EL (cell line): Measurements from ENCODE around the gene RARB.

Experiments used
- DNase-seq: peaks from one replicate; pipeline ENCODE4 v3.0.0-alpha.2; 2016

Gene RARB

DNA sequence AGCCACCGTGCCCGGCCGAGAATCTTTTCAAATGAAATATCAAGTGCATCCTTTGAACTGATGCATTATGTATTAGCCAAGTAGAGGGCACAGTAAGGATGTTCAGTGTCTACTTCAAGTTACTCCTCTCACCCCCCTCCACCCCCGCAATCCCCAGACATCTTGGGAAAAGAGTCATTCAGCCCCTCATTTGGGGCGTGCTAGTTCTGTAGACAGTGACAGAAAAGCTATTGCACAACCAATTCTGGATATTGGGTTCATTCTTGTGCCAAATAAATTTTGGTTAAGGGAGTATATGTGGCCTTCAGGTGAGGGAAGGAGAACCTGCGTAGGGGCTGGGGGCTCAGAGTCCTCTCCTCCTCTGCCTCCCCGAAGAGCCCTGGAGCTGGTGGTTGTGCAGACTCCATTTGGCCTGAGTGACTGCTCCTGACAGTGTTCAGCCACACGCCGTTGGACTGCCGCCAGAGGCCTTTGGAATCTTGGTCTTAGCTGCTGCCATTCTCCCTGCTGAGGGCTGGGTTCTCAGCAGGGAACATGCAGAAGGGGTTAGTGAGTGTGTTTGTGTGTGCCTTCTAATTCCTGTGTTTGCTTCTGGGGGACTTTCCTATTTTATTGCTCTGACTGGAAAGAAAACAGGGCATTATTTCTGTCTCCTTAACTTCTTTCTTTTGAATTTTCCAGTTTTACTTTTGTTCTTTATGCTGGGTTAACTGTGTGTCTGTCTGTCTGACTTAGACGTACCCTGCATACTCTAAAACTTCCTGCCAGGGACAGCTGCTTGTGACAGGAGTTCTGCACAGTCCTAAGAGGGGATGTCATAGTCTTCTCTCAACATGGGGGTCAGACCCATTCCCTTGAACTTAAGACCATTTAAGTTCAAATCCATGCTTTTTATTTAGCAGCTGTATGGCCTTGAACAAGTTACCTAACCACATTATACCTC, 21.0 kb downstream of the RARB start:
- DNase-seq, result peak; percentile 61

DNA sequence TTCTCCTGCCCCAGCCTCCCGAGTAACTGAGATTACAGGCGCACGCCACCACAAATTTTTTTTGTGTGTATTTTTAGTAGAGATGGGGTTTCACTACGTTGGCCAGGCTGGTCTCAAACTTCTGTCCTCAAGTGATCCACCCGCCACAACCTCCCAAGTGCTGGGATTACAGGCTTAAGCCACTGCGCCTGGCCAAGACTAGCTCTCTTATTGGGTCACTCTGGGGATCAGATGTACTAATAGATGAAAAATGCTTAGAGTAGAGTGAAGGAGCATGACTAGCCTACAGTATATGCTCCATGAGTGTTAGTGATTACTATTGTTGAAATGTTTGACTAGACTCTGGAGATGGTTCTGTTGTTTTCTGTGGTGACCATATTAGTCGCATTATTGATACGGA, 21.8 kb downstream of the RARB start:
- no peak for DNase-seq

DNA sequence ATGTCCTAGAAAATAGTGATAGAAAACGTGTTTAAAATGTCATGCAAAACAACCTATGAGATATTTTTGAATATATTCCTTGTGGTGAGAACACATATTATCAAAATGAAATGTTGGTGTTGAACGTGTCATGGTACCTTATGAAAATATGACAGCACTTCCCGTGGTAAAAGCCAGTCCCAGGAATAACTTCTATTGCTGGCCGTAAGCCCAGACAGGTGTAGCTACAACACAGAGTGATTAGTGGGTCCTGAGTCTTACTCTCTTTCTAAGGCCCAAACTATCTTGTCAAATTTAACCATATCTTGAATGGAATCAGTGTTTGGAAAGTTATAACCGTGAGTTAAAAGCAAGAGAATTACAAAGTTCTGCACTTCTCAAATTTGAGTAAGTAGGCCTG, 24.1 kb downstream of the RARB start:
- no peak for DNase-seq

GRCh38 chr3:25452740-25453139, 24.7 kb downstream of the RARB start:
- DNase-seq, result no peak

- no peak for DNase-seq
Measured at GRCh38 chr3:25453619-25454004, 25.5 kb downstream of the RARB start.

GRCh38 chr3:25454005-25454927, 26.2 kb downstream of the RARB start:
- DNase-seq, result peak; percentile 69

GRCh38 chr3:25455441-25456132, 27.5 kb downstream of the RARB start:
- peak; percentile 80 for DNase-seq

DNA sequence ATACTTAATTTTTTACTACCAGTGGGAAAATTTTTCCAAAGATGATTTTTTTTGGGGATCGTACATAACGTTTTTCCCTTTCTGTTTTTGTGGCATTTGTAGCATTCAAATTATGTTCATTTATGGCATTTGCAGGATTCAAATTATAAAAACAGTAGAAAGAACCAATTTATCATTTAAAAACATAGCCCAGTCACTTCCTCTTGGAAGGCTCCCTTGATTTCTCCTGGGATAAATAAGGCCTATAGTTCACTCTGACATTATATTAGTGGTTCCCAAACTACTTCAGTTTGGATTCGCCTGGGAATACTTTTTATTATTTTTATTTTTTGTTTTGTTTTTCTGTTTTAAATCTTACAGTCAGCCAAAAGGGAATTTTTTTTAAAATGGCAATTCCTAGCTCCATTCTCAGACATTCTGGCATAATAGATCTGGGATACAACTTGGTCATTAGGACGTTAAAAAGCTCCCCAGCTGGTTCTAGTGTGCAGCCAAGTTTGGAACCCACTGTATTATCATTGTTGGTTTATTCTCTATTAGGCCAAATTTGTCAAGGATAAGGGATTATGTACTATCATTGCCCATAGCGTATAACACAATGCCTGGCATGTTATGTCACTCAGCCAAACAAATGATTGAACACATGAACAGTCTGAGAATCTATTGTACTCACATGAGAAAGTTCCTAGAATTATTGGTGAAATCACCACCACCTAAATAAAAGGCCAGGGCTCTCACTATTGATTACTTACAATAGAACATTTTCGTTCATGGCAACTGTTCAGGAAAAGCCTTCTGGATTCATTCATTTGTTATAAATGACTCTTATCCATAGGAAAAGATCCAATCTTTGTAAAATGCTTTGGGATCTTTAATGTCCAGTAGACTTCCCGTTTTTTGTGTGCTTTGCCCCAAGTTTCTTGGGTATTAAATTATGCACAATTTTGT, 28.9 kb downstream of the RARB start:
- DNase-seq, result no peak

DNA sequence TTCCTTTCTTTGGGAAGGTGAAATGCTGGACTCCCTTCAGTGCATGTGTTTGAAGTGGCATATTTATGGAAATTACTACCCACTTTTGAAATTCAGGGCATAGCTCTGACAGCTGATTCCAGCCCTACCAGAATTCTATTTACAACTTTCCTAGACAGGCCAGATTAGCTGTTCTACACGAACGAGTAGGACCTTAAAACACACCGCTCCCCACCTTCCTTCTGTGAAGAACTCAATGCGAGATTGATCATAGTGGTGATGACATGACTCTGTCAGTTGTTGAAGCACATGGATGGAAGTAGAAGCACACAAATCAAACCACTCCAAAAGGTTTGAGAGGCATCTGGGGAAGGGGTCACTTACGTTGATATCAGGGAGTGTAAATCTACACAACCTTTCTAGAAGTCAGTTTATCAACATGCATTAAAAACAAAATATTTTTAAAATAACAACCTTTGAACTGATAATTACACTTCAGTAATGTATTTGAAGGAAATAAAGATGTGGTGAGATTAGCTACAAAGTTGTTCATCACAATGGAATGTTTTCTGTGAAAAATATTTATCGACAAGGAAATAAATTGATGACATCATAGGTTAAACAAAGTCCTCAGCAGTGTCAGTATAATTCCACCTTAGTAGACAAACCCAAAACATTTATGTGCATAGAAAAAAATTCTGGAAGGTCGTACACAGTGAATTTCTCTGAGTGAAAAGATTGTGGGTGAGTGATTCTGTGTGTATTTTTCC, 29.8 kb downstream of the RARB start:
- peak; percentile 60 for DNase-seq

DNA sequence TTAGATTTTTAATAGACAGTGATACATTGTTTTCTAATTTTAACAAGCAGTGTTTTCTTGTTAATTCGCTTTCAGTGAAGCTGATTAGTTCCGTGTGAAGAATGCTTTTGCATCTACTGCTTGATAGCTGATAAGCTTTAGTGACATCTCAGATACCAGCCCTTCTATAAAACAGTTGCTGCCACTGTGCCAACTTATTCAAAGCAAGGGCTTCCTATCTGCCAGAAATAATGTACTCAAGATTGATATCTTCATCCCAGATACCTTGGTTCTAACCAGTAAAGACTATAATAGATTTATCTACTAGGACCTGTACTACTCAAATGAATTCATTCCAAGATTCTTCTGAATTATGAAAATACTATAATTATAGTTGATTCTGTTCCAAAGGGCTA, 30.4 kb downstream of the RARB start:
- no peak for DNase-seq

GRCh38 chr3:25460751-25461150, 32.7 kb downstream of the RARB start:
- DNase-seq, result no peak

DNA sequence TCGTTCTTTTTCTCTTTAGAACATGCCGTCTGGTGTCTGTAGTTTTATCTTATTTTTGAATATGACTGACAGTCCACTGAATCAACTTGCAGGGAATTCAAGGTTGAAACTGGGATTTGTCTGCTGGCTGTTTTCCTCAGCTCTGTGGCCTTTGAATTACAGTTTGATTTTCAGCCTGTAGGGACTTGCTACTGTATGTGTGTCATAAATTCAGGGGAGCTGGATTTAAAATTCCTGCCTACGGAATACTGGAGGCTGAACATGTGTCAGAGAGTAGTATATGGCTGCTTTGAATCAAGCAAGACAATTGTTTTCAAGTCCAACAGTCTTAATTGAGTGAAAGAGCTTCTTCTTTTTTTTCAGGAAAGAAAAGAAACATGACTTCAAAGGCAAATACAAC, 33.9 kb downstream of the RARB start:
- no peak for DNase-seq

GRCh38 chr3:25462495-25462894, 34.4 kb downstream of the RARB start:
- no peak for DNase-seq

DNA sequence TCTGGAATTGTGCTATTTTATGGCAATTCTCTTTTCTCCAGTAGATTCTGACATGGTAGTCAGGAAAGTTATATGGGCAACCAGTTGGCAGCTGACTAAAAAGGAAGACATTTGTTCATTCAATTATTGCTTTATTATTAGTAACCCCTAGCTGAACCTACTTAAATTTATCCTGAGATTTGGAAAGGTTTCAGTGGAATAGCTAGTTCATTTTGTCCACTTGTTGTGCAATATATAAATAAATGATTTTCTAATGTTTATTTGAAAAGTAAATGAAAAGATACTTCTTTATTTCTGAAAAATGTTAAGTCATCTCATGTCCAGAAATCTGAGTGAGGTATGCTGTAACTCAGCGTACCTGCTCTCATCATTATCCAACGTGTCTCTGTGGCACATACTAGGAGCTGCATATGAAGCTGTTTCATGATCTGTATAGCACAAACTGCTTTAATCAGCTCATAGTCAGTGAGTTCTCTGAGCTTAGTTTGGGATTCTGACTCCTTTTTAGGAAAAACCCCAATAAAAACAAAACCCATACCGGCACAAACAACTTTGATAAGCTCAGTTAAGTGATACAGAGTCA, 35.9 kb downstream of the RARB start:
- no peak for DNase-seq

DNA sequence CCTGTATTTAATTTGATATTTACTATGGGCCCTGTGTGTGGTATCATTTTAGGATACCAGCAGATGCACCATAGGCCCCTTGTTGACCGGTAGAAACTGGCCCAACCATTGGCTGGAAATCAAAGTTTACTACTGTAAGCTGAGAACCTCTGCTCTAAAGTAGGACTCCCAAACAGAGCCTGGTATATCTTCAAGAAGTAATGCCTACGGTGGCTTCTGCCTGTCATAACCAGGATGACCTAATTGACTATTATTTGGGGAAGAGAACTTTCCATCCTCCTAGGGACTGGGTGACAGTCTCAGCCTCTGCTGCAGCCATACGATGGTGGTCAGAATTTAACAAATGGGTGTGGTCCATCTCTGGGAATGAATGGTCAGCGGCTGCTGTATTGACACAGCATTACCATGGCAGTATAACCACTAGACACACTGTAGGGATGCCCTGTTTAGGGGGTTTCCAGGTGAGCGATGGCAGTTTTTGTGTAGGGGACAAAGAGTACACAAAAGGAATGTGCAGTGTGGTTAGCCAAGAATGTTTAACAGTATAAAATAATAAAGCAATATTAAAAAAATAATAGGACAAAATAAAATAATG, 37.3 kb downstream of the RARB start:
- no peak for DNase-seq

- DNase-seq, result no peak
Measured at GRCh38 chr3:25468866-25469319, 40.8 kb downstream of the RARB start.

DNA sequence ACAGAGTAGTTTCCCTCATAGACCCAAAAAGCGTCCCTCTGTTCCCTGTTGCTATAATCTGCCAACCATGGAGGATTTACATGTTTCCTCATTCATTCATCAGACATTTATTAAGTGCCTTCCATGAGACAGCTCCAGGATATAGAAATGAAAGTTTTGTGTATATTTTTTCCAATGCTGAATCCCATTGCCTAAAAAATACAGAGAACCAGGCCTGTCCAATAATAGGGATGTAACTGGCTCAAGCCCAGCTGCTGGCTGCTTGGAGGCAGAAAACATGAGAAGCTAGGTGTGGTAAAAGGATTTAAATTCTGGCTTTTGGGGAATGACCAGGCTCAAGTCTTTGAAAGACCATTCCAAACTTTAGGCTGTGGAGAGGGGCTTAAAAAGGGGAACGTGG, 41.5 kb downstream of the RARB start:
- no peak for DNase-seq

DNA sequence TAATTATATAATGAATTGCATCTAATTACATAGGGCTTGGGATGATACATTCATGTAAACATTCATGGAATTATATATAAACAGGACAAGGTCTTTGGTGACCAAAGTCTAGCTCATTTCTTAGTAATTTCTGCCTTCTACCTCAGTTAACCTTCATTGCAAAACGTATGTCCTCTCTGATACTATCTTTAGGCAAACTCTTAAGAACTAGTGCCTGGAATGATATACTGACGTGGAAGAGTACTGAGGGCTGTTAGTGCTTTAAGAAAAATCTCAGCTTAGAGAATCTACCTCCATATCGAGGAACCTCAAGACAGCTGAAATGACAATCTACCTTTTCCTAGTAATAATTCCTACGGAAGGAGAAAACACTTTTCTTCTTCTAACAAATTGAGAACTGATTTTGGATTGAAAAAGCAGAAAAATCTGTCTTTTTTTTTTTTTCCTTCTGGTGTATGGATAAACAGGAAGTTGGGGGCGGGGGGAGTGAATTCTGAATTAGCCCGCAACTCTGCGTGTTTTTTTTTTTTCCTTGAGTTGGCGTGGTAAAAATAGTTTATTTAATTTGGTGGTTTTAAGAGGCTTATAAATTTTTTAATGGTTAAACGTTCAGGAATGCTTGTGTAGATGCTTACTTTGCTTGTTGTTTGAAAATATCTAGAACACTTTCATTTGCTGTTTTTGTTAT, 43.2 kb downstream of the RARB start:
- DNase-seq, result peak; percentile 45

DNA sequence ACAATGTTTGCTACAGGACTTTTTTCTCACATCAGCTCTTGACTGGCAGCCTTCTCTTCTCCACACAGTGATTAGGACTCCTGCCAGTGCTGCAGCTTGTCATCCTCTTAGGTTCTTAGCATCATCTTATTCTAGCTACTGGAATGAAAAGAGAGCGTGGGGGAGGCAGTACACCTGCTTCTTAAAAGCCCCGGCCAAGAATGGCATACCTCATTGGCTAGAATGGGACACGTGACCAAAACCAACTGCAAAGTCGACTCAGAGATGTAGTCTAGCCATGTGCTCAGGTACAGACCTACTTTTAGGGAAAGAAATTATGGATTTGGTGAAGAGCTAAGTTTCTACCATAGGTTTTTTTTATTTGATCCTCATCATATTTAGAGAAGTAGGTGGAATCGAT, 44.1 kb downstream of the RARB start:
- no peak for DNase-seq

- no peak for DNase-seq
Measured at GRCh38 chr3:25472731-25473130, 44.7 kb downstream of the RARB start.
